GM18498 (cell line): ENCODE measurements around the gene IPO9.

ENCODE experiments used
- ATAC-seq: cut with Tn5 transposase; IDR thresholded peaks from one replicate; pipeline ENCODE4 v1.9.1; 2021; ENCODE audit warnings: mild to moderate bottlenecking, moderate library complexity; ENCODE audit not compliant: unreplicated experiment

IPO9 gene

GRCh38 chr1:201886103-201886885 lies 57.3 kb downstream of the IPO9 start:
- ATAC-seq, result no peak

- no peak for ATAC-seq
These were observed 58.3 kb downstream of the IPO9 start for GRCh38 chr1:201887116-201887866.

- ATAC-seq, result no peak
These were observed 59.5 kb downstream of the IPO9 start, which contains the start of gene SHISA4 for GRCh38 chr1:201888282-201889089. SHISA4 (plus strand) TSS chr1:201888898; CDS start chr1:201888995, 97 bp downstream.

GRCh38 chr1:201889090-201889968 lies 60.4 kb downstream of the IPO9 start:
- ATAC-seq, result no peak

- no peak for ATAC-seq
These were observed 61.3 kb downstream of the IPO9 start for GRCh38 chr1:201890223-201890622.

GRCh38 chr1:201890806-201891450 lies 62.0 kb downstream of the IPO9 start:
- no peak for ATAC-seq

- ATAC-seq, result no peak
These were observed 62.6 kb downstream of the IPO9 start for GRCh38 chr1:201891451-201892045.

GRCh38 chr1:201892211-201892610 lies 63.3 kb downstream of the IPO9 start:
- ATAC-seq, result no peak

- ATAC-seq, result no peak
These were observed 64.5 kb downstream of the IPO9 start for GRCh38 chr1:201893431-201893830.

GRCh38 chr1:201894343-201895119 lies 65.6 kb downstream of the IPO9 start:
- ATAC-seq, result no peak

- ATAC-seq, result no peak
These were observed 66.2 kb downstream of the IPO9 start for GRCh38 chr1:201895120-201895665.

GRCh38 chr1:201895913-201896807 lies 67.2 kb downstream of the IPO9 start:
- peak; percentile 73 for ATAC-seq

GRCh38 chr1:201896951-201897391 lies 68.0 kb downstream of the IPO9 start:
- no peak for ATAC-seq

- no peak for ATAC-seq
These were observed 69.4 kb downstream of the IPO9 start for GRCh38 chr1:201898240-201898894.

GRCh38 chr1:201898992-201899391 lies 70.0 kb downstream of the IPO9 start:
- no peak for ATAC-seq

GRCh38 chr1:201899683-201900429 lies 70.9 kb downstream of the IPO9 start:
- ATAC-seq, result no peak
